ENCODE data around the gene STARD7.

STARD7 gene

DNA sequence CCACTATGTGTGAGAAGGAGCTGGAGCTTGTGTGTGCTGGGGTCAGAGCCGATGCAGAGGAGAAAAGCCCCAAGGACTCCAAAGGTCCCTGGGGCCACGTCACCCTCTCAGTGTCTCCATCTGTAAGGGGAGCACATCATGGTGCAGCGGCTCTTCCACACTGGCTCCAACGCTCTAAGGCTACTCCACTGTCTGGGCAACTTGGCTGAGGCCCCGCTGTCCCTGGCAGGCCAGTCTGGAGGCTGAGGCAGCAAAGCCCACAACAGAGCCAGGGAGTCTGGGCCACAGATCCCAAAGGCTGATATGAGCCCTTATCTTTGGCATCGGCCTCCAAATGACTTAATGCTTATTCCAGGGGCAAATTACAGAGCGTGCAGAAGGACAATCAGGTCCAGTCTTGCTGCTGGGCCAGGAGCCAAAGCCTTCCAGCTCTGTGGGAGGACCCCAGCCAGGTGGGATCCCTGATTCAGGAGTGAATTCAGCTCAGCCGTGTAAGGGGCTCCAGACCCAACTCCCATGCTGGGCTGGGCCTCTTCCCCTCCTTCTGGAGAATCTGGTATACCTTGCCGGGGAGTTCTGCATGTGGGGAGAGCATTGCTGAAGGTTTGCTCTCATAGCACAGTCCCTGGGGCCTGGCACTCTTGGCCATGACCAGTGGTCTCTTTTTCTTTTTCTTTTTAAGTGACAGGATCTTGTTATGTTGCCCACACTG is 61.6 kb downstream of the STARD7 start:
- no peak overlapping the region for H2AFZ ChIP-seq (ENCODE audit: low read length)
- H3K27me3 ChIP-seq (ENCODE audit: insufficient read depth, low read length, poor library complexity, severe bottlenecking): no peaks in the 10 kb centered on the region
- no peak for TF ChIP-seq EZH2phosphoT487 (IDR thresholded peaks at IDR 0.05; ENCODE audit: borderline replicate concordance)
- TF ChIP-seq, protein P1, sequence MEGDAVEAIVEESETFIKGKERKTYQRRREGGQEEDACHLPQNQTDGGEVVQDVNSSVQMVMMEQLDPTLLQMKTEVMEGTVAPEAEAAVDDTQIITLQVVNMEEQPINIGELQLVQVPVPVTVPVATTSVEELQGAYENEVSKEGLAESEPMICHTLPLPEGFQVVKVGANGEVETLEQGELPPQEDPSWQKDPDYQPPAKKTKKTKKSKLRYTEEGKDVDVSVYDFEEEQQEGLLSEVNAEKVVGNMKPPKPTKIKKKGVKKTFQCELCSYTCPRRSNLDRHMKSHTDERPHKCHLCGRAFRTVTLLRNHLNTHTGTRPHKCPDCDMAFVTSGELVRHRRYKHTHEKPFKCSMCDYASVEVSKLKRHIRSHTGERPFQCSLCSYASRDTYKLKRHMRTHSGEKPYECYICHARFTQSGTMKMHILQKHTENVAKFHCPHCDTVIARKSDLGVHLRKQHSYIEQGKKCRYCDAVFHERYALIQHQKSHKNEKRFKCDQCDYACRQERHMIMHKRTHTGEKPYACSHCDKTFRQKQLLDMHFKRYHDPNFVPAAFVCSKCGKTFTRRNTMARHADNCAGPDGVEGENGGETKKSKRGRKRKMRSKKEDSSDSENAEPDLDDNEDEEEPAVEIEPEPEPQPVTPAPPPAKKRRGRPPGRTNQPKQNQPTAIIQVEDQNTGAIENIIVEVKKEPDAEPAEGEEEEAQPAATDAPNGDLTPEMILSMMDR (conservative IDR thresholded peaks at IDR 0.05; ENCODE audit: low read length): no peak
- H3K36me3 ChIP-seq (ENCODE audit: insufficient read depth, low read length): no peaks in the 10 kb centered on the region
- no peaks in the 10 kb centered on the region for H3K9me2 ChIP-seq (replicated peaks; ENCODE audit: low read depth, low read length)
- no peaks in the 10 kb centered on the region for H3F3A ChIP-seq (ENCODE audit: low read depth)
- H3K79me2 ChIP-seq (ENCODE audit: insufficient read depth, low read length): peaks cover 31% of the 10 kb centered on the region
- no peaks in the 10 kb centered on the region for H3K9me3 ChIP-seq (ENCODE audit: insufficient read depth, low read depth, low read length)
- peaks cover 61% of the 10 kb centered on the region for H3K4me1 ChIP-seq (ENCODE audit: insufficient read depth, low read length, poor library complexity, severe bottlenecking)
- peak overlapping the region; percentile 85 for H3K4me2 ChIP-seq (ENCODE audit: low read depth, low read length, poor library complexity, severe bottlenecking)
- peak overlapping the region; percentile 94 for H3K9ac ChIP-seq (ENCODE audit: low read depth, low read length, poor library complexity, severe bottlenecking)
- H4K20me1 ChIP-seq (ENCODE audit: insufficient read depth, low read length, poor library complexity, severe bottlenecking): peaks cover 17% of the 10 kb centered on the region
- H3K4me3 ChIP-seq (ENCODE audit: low read length, poor library complexity, severe bottlenecking): peak overlapping the region; percentile 99

DNA sequence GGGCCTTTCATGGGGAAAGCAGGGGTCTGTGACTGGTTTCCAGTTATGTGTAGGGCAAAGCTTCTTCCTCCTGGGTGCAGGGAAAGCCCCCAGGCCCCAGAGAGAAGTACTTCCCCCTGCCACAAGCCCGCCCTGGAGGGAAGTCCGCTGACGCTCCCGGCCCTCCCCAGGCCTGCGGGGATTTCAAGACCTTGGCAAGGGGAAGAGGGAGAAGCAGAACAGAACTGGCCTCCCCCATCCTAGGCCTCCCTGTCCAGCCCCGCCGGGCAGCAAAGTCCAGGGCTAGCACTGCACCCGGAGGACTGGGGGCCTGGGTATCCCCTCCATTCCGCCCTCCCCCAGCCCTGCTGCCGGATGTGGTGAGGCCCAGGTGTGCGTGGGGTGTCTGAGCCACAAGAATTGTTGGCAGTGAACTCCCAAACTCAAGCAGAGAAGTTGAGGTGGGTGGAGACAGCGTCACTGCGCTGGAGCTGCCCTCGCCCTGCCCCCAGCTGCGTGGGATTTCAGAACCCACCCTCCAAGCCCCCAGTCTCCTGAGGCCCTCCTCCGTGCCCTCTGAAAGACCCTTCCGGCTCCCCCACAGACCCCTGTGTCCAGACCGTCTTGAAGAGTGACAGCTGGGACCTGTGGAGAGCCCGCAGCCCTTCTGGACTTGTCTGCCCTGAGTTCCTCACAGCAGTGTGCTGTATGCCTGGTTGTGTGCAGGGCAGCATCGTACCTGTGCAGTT is 62.3 kb downstream of the STARD7 start:
- no peak overlapping the region for H2AFZ ChIP-seq (ENCODE audit: low read length)
- TF ChIP-seq, protein P1 (conservative IDR thresholded peaks at IDR 0.05; ENCODE audit: low read length): no peak
- no peak for TF ChIP-seq EZH2phosphoT487 (IDR thresholded peaks at IDR 0.05; ENCODE audit: borderline replicate concordance)
- H4K20me1 ChIP-seq (ENCODE audit: insufficient read depth, low read length, poor library complexity, severe bottlenecking): peaks cover 17% of the 10 kb centered on the region
- peak overlapping the region; percentile 94 for H3K9ac ChIP-seq (ENCODE audit: low read depth, low read length, poor library complexity, severe bottlenecking)
- peak overlapping the region; percentile 85 for H3K4me2 ChIP-seq (ENCODE audit: low read depth, low read length, poor library complexity, severe bottlenecking)
- H3K4me1 ChIP-seq (ENCODE audit: insufficient read depth, low read length, poor library complexity, severe bottlenecking): peaks cover 58% of the 10 kb centered on the region
- peak overlapping the region; percentile 99 for H3K4me3 ChIP-seq (ENCODE audit: low read length, poor library complexity, severe bottlenecking)
- no peaks in the 10 kb centered on the region for H3K9me2 ChIP-seq (replicated peaks; ENCODE audit: low read depth, low read length)
- H3K9me3 ChIP-seq (ENCODE audit: insufficient read depth, low read depth, low read length): no peaks in the 10 kb centered on the region
- H3K36me3 ChIP-seq (ENCODE audit: insufficient read depth, low read length): no peaks in the 10 kb centered on the region
- H3K27me3 ChIP-seq (ENCODE audit: insufficient read depth, low read length, poor library complexity, severe bottlenecking): no peaks in the 10 kb centered on the region
- H3F3A ChIP-seq (ENCODE audit: low read depth): no peaks in the 10 kb centered on the region
- peaks cover 31% of the 10 kb centered on the region for H3K79me2 ChIP-seq (ENCODE audit: insufficient read depth, low read length)

DNA sequence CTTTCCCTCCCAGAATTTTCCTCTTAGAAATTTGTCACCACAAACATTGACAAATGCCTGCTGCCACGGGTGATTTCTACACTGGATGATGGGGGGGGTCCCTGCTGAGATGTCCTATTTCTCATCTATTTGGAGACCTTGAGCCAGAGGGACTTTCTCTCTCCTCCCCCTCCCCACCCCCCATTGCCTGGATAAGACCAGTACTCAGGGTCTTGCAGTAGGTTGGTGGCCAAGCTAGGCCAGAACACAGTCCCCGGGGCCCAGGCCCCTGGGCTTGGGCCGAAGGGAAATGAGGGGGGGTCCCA is 62.8 kb downstream of the STARD7 start:
- Histone ChIP-seq H3K9me3 (ENCODE audit: insufficient read depth, low read depth, low read length) (no peaks in the 10 kb centered on the region), H3K36me3 (ENCODE audit: insufficient read depth, low read length) (no peaks in the 10 kb centered on the region), H3K4me1 (ENCODE audit: insufficient read depth, low read length, poor library complexity, severe bottlenecking) (peaks cover 54% of the 10 kb centered on the region), H3K79me2 (ENCODE audit: insufficient read depth, low read length) (peaks cover 31% of the 10 kb centered on the region), H3F3A (ENCODE audit: low read depth) (no peaks in the 10 kb centered on the region), H3K9me2 (replicated peaks; ENCODE audit: low read depth, low read length) (no peaks in the 10 kb centered on the region), H2AFZ (ENCODE audit: low read length) (no peak overlapping the region), H3K9ac (ENCODE audit: low read depth, low read length, poor library complexity, severe bottlenecking) (peak overlapping the region; percentile 94), H4K20me1 (ENCODE audit: insufficient read depth, low read length, poor library complexity, severe bottlenecking) (peaks cover 17% of the 10 kb centered on the region), H3K27me3 (ENCODE audit: insufficient read depth, low read length, poor library complexity, severe bottlenecking) (no peaks in the 10 kb centered on the region), H3K4me3 (ENCODE audit: low read length, poor library complexity, severe bottlenecking) (peak overlapping the region; percentile 99), H3K4me2 (ENCODE audit: low read depth, low read length, poor library complexity, severe bottlenecking) (peak overlapping the region; percentile 85)
- TF ChIP-seq, protein P1 (conservative IDR thresholded peaks at IDR 0.05; ENCODE audit: low read length): no peak
- no peak for TF ChIP-seq EZH2phosphoT487 (IDR thresholded peaks at IDR 0.05; ENCODE audit: borderline replicate concordance)

Measured in Loucy (cell line).